ENCODE results near the gene AHCYL2.

AHCYL2 gene

DNA sequence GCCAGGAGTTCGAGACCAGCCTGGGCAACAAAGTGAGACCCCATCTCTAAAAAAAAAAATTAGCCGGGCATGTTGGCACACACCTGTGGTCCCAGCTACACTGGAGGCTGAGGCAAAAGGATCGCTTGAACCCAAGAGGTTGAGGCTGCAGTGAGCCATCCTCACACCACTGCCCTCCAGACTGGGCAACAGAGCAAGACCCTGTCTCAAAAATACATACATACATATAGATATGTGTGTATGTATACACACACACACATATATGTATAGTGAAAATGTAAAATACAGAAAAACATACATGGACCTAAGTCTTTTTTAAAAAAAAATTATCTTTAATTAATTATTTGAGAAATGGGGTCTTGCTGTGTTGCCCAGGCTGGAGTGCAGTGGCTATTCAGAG, 30.9 kb upstream of the AHCYL2 start:
- no peaks in the 10 kb centered on the region for H3K9me3 ChIP-seq
- H3K36me3 ChIP-seq, result no peaks in the 10 kb centered on the region
- H3K27ac ChIP-seq, result no peak overlapping the region
- H3K27me3 ChIP-seq, result peaks cover 59% of the 10 kb centered on the region
- peaks cover 4 to 5% of the 10 kb centered on the region in 2 experiments for H3K4me1 ChIP-seq (ENCODE audit: control insufficient read depth in 1 of 2, insufficient read depth in 1 of 2, low read depth in 1 of 2, low read length in 1 of 2)
- TF ChIP-seq, protein P1, sequence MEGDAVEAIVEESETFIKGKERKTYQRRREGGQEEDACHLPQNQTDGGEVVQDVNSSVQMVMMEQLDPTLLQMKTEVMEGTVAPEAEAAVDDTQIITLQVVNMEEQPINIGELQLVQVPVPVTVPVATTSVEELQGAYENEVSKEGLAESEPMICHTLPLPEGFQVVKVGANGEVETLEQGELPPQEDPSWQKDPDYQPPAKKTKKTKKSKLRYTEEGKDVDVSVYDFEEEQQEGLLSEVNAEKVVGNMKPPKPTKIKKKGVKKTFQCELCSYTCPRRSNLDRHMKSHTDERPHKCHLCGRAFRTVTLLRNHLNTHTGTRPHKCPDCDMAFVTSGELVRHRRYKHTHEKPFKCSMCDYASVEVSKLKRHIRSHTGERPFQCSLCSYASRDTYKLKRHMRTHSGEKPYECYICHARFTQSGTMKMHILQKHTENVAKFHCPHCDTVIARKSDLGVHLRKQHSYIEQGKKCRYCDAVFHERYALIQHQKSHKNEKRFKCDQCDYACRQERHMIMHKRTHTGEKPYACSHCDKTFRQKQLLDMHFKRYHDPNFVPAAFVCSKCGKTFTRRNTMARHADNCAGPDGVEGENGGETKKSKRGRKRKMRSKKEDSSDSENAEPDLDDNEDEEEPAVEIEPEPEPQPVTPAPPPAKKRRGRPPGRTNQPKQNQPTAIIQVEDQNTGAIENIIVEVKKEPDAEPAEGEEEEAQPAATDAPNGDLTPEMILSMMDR (IDR thresholded peaks at IDR 0.05), result no peak
- H3K4me3 ChIP-seq (ENCODE audit: low read depth in 1 of 2, low read length in 1 of 2), result no peak overlapping the region

DNA sequence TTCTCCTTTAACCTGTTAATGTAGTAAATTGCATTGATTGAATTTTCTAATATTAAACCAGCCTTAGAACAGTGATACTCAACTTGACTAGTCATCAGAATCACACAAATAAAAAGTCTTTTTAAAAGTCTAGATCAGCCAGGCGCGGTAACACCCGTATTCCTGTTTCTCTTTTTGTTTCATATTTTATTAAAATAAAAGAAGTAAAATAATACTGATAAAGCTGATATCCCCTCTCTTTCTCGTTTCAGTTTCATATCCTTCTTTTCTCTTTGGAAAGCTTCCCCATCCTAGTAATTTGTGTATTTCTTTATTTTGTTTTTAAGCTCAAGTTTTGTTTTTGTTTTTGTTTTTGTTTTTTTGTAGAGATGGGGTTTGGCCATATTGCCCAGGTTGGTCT, 27.1 kb upstream of the AHCYL2 start:
- H3K27me3 ChIP-seq, result peaks cover 20% of the 10 kb centered on the region
- no peak overlapping the region for H3K4me3 ChIP-seq (ENCODE audit: low read depth in 1 of 2, low read length in 1 of 2)
- no peaks in the 10 kb centered on the region for H3K9me3 ChIP-seq
- H3K27ac ChIP-seq, result no peak overlapping the region
- H3K4me1 ChIP-seq (ENCODE audit: control insufficient read depth in 1 of 2, insufficient read depth in 1 of 2, low read depth in 1 of 2, low read length in 1 of 2), result peaks cover 0 to 5% of the 10 kb centered on the region in 2 experiments
- TF ChIP-seq, protein P1 (IDR thresholded peaks at IDR 0.05), result no peak
- H3K36me3 ChIP-seq, result no peaks in the 10 kb centered on the region

DNA sequence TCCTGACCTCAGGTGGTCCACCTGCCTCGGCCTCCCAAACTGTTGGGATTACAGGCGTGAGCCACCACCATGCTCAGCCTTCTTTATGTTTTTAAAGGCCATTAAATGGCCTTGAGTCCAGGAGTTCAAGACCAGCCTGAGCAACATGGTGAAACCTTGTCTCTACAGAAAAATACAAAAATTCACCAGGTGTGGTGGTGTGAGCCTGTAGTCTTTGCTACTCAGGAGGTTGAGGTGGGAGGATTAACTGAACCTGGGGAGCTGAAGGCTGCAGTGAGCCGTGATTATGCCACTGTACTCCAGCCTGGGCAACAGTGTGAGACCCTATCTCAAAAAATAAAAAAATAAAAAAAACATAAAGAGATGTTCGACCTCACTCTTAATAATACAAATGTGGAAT, 25.4 kb upstream of the AHCYL2 start:
- Histone ChIP-seq H3K27me3 (peaks cover 15% of the 10 kb centered on the region), H3K4me1 (ENCODE audit: control insufficient read depth in 1 of 2, insufficient read depth in 1 of 2, low read depth in 1 of 2, low read length in 1 of 2) (peaks cover 0 to 5% of the 10 kb centered on the region in 2 experiments), H3K9me3 (no peaks in the 10 kb centered on the region), H3K36me3 (no peaks in the 10 kb centered on the region), H3K27ac (no peak overlapping the region), H3K4me3 (ENCODE audit: low read depth in 1 of 2, low read length in 1 of 2) (no peak overlapping the region)
- TF ChIP-seq, protein P1 (IDR thresholded peaks at IDR 0.05), result no peak

DNA sequence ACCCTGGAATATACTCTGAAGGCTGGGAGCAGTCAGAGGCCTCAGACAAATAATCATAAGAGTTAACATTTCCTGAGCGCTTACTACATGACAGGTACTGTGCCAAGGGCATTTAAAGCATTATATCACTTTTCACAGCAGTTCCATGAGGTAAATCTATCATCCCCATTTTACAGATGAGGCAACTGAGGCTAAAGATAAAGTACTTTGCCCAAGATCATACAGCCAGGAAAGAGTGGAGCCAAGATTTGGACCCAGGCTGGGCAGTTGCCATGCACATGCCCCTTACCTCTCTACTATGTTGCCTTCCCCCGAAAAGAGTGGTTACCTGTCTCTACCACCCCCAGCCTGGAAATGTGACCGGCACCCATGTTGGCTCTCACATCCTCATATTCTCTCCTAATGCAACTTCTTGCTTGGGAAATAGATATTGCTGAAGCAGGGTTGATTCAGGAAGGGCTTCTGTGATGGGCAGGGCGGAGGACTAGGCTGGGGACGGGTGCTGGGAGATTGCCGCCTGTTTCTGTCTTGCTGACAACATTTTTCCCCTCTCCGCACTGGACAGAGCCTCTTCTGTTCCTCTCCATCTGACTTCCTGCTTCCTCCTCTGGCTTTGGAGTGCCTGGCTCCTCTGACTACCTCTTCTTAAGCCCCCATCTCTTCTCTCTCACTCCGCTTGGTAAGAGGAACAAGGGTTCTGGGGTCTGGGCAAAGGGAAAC, 22.6 kb upstream of the AHCYL2 start:
- H3K4me3 ChIP-seq (ENCODE audit: low read depth in 1 of 2, low read length in 1 of 2), result no peak overlapping the region
- no peak overlapping the region for H3K27ac ChIP-seq

DNA sequence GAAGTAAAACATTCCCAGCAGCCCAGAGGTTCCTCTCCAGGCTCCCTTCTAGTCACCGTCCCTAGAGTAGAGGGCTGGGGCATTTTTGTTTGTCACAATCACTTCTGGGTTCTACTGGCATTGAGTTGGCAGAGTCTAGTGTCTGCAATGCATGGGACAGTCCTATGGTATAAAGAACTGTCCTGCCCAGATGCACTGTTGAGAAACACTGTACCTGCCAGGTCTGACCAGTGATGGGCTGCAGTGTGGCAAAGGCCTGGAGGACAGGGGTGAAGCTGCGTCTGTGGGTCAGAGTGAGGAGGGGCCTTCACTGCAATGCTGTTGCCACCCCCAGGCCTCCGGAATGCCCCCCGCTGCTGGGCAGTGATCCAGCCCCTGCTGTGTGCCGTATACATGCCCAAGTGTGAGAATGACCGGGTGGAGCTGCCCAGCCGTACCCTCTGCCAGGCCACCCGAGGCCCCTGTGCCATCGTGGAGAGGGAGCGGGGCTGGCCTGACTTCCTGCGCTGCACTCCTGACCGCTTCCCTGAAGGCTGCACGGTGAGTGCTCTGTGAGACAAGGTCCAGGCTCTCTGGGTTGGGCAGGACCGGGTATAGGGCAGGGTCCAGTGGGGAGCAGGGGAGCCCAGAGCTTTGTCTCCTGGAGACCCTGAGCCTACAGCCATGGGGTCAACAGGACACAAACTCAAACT, 21.6 kb upstream of the AHCYL2 start:
- Histone ChIP-seq H3K27ac (no peak overlapping the region), H3K4me3 (ENCODE audit: low read depth in 1 of 2, low read length in 1 of 2) (no peak overlapping the region), H3K27me3 (peaks cover 5% of the 10 kb centered on the region), H3K36me3 (no peaks in the 10 kb centered on the region), H3K9me3 (no peaks in the 10 kb centered on the region), H3K4me1 (ENCODE audit: control insufficient read depth in 1 of 2, insufficient read depth in 1 of 2, low read depth in 1 of 2, low read length in 1 of 2) (peaks cover 0 to 5% of the 10 kb centered on the region in 2 experiments)
- TF ChIP-seq, protein P1 (IDR thresholded peaks at IDR 0.05), result no peak

More for the DNA sequence above, 22.6 kb upstream of the AHCYL2 start:
- peaks cover 14% of the 10 kb centered on the region for H3K27me3 ChIP-seq
- H3K9me3 ChIP-seq, result no peaks in the 10 kb centered on the region
- no peaks in the 10 kb centered on the region for H3K36me3 ChIP-seq
- peaks cover 0 to 5% of the 10 kb centered on the region in 2 experiments for H3K4me1 ChIP-seq (ENCODE audit: control insufficient read depth in 1 of 2, insufficient read depth in 1 of 2, low read depth in 1 of 2, low read length in 1 of 2)
- TF ChIP-seq, protein P1 (IDR thresholded peaks at IDR 0.05), result no peak

All from neutrophil (primary cell).